ENCODE measurements around the gene NOL11. TPM values are rescaled to one million over a fixed set of nuclear protein-coding genes. Genes with fewer than 3 reads are reported as not detected.
A peak's percentile ranks its signal among the peaks of the same experiment; 100 is the strongest.

NOL11 gene
- total and polyA plus RNA-seq, 2 of the 8 experiments (the other 6 are each of a cell fraction or from before 2014, with no cell fraction given) = 58.0 to 97.2 TPM

- TF ChIP-seq E2F6 (IDR thresholded peaks at IDR 0.05) = no peak; the same call in 1 of the 2 replicates
- peak in 1 of 2 experiments; percentile 79; a peak in 2 of 4 replicates for TF ChIP-seq HDAC2 (IDR thresholded peaks at IDR 0.05; ENCODE audit: borderline replicate concordance in 1 of 2, low read depth in 2 of 2, low read length in 2 of 2)
- TF ChIP-seq ASH2L (IDR thresholded peaks at IDR 0.05; ENCODE audit: low read length) = peak; percentile 92
- TF ChIP-seq SAP30 (IDR thresholded peaks at IDR 0.05; ENCODE audit: insufficient read depth, insufficient replicate concordance, low read length) = peak; percentile 36
- peak; percentile 66 for TF ChIP-seq JUND (IDR thresholded peaks at IDR 0.05; ENCODE audit: low read length)
- TF ChIP-seq, protein P1, sequence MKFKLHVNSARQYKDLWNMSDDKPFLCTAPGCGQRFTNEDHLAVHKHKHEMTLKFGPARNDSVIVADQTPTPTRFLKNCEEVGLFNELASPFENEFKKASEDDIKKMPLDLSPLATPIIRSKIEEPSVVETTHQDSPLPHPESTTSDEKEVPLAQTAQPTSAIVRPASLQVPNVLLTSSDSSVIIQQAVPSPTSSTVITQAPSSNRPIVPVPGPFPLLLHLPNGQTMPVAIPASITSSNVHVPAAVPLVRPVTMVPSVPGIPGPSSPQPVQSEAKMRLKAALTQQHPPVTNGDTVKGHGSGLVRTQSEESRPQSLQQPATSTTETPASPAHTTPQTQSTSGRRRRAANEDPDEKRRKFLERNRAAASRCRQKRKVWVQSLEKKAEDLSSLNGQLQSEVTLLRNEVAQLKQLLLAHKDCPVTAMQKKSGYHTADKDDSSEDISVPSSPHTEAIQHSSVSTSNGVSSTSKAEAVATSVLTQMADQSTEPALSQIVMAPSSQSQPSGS (IDR thresholded peaks at IDR 0.05; ENCODE audit: low read length) = peak; percentile 94
- TF ChIP-seq EP300 (IDR thresholded peaks at IDR 0.05; ENCODE audit: borderline replicate concordance in 1 of 2, low read depth in 2 of 2, low read length in 2 of 2) = no peak
- peak; percentile 92 for TF ChIP-seq KDM5A (IDR thresholded peaks at IDR 0.05; ENCODE audit: low read length)
- no peak for TF ChIP-seq CTBP2 (IDR thresholded peaks at IDR 0.05; ENCODE audit: borderline replicate concordance, insufficient read depth, insufficient read length, low read length)
- TF ChIP-seq PHF8 (conservative IDR thresholded peaks at IDR 0.05; ENCODE audit: low read depth, low read length) = peak; percentile 84
- TF ChIP-seq TBP (IDR thresholded peaks at IDR 0.05; ENCODE audit: low read depth, low read length) = peak; percentile 89
- TF ChIP-seq, protein P2, sequence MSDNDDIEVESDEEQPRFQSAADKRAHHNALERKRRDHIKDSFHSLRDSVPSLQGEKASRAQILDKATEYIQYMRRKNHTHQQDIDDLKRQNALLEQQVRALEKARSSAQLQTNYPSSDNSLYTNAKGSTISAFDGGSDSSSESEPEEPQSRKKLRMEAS (IDR thresholded peaks at IDR 0.05) = peak; percentile 65
- no peak for TF ChIP-seq HDAC6 (IDR thresholded peaks at IDR 0.05; ENCODE audit: low read depth, low read length)
- peak; percentile 71 to 96 for TF ChIP-seq POLR2A (IDR thresholded peaks at IDR 0.05; ENCODE audit: control extremely low read depth in 1 of 2, low read depth in 2 of 2, low read length in 2 of 2)
- peak; percentile 78 for TF ChIP-seq SP4 (IDR thresholded peaks at IDR 0.05; ENCODE audit: low read length)
- no peak for TF ChIP-seq POU5F1 (IDR thresholded peaks at IDR 0.05; ENCODE audit: low read depth, low read length)
- no peak for TF ChIP-seq SRF (IDR thresholded peaks at IDR 0.05; ENCODE audit: low read depth, low read length)
- TF ChIP-seq SUZ12 (IDR thresholded peaks at IDR 0.05; ENCODE audit: low read length) = no peak
- no peak for TF ChIP-seq BACH1 (IDR thresholded peaks at IDR 0.05; ENCODE audit: low read length)
- no peak for TF ChIP-seq KDM1A (IDR thresholded peaks at IDR 0.05; ENCODE audit: borderline replicate concordance, low read length)
- TF ChIP-seq SP2 (IDR thresholded peaks at IDR 0.05; ENCODE audit: low read length) = no peak
- no peak for TF ChIP-seq JUN (IDR thresholded peaks at IDR 0.05; ENCODE audit: low read depth, low read length)
These were observed at the start of gene NOL11 (continued) for GRCh38 chr17:67717624-67718324.
